T-cell (primary cell): ENCODE measurements around the gene TMEM185A. TPM values are rescaled to one million over a fixed set of nuclear protein-coding genes. Genes with fewer than 3 reads are reported as not detected.

Source experiments
- ATAC-seq, 4 experiments: fragments of 200-7000 bp in 3 of 4; fragments of 150-1000 bp in 1 of 4; cut with Tn5 transposase; replicated peaks in 1 of 4; 1 replicate in 3 of 4; 2 replicates in 1 of 4; pipeline ENCODE4 v1.10.0; 2021; ENCODE audit warnings: moderate library complexity in 3 of 4, mild to moderate bottlenecking in 2 of 4, moderate number of reproducible peaks in 1 of 4
- CTCF ChIA-PET, 2 donors: fragments of 300-600 bp; sonication (Branson Sonifier 250); formaldehyde crosslinking; loops; one replicate each; lab custom pipeline; 2022; ENCODE audit warnings: antibody characterized with exemption in 2 of 2; lab: Charles Lee
- POLR2A ChIA-PET, 2 donors: fragments of 300-600 bp; sonication (Branson Sonifier 250); formaldehyde crosslinking; loops; one replicate each; lab custom pipeline; 2022; ENCODE audit warnings: antibody characterized with exemption in 2 of 2; lab: Charles Lee
- DNase-seq, 35 experiments: peaks; one replicate each; pipeline versions ENCODE4 v3.0.0 to v3.0.0-alpha.2; 2013 to 2023
- H3K27ac ChIP-seq: one replicate; pipeline ENCODE4 v1.5.1; 2013; ENCODE audit warnings: low read length
- H3K27me3 ChIP-seq, 2 experiments: replicated peaks in 1 of 2; 1 replicate in 1 of 2; 2 replicates in 1 of 2; pipeline versions ENCODE4 v1.6.1 to v1.7.0; 2013; ENCODE audit warnings: low read length in 1 of 2, mixed read lengths in 1 of 2; ENCODE audit not compliant: control insufficient read depth in 2 of 2, insufficient read depth in 2 of 2; ENCODE audit errors: extremely low read depth in 1 of 2
- H3K36me3 ChIP-seq, 2 donors: 1 replicate in 1 of 2; 2 replicates in 1 of 2; pipeline versions ENCODE4 v1.6.1 to v1.7.0; 2013; ENCODE audit warnings: low read length in 1 of 2; ENCODE audit not compliant: control insufficient read depth in 2 of 2, insufficient read depth in 1 of 2; ENCODE audit errors: extremely low read depth in 1 of 2
- H3K4me1 ChIP-seq, 2 experiments: 1 replicate in 1 of 2; 2 replicates in 1 of 2; pipeline versions ENCODE4 v1.6.1 to v1.7.0; 2013; ENCODE audit warnings: low read length in 2 of 2, mixed read lengths in 1 of 2; ENCODE audit not compliant: insufficient read depth in 2 of 2, control insufficient read depth in 1 of 2; ENCODE audit errors: extremely low read depth in 1 of 2
- H3K4me3 ChIP-seq, 2 donors: 1 replicate in 1 of 2; 2 replicates in 1 of 2; pipeline versions ENCODE4 v1.5.1 to v1.7.0; 2013; ENCODE audit warnings: mild to moderate bottlenecking in 2 of 2, low read length in 1 of 2, moderate library complexity in 1 of 2; ENCODE audit not compliant: control insufficient read depth in 1 of 2; ENCODE audit errors: extremely low read depth in 1 of 2
- H3K9me3 ChIP-seq: 2 replicates; pipeline ENCODE4 v1.7.0; 2013
- H3K27ac Mint-ChIP-seq, 2 donors: one replicate each; pipeline ENCODE4 v1.8.0; 2020 to 2021; ENCODE audit warnings: mild to moderate bottlenecking in 2 of 2, mixed read lengths in 2 of 2
- H3K27me3 Mint-ChIP-seq, 2 donors: one replicate each; pipeline ENCODE4 v1.8.0; 2021 to 2022; ENCODE audit warnings: mixed read lengths in 2 of 2
- H3K36me3 Mint-ChIP-seq: one replicate; pipeline ENCODE4 v1.8.0; 2021; ENCODE audit warnings: mixed read lengths
- H3K4me1 Mint-ChIP-seq, 3 donors: one replicate each; pipeline ENCODE4 v1.8.0; 2020 to 2022; ENCODE audit warnings: mixed read lengths in 3 of 3, mild to moderate bottlenecking in 1 of 3
- H3K4me3 Mint-ChIP-seq, 3 donors: one replicate each; pipeline ENCODE4 v1.8.0; 2020 to 2022; ENCODE audit warnings: mild to moderate bottlenecking in 3 of 3, mixed read lengths in 3 of 3, moderate library complexity in 3 of 3
- H3K9me3 Mint-ChIP-seq, 3 donors: one replicate each; pipeline ENCODE4 v1.8.0; 2020 to 2022; ENCODE audit warnings: mixed read lengths in 3 of 3
- WGBS: methylation state at CpG from one replicate; pipeline ENCODE4 v1.1.5; 2013; ENCODE audit warnings: missing lambda C conversion rate; ENCODE audit not compliant: insufficient coverage; 5-methylcytosine and 5-hydroxymethylcytosine counted together
- total RNA-seq, 35 experiments: library from RNA in 6 of 35; stranded (reverse) in 6 of 35; fragments of 120-200 nt in 1 of 35; gene quantifications; one replicate each; pipeline versions ENCODE4 v1.2.1 to v1.2.4 and lab custom pipeline; 2013 to 2026

The TMEM185A gene
- total RNA-seq, 5 donors from 2014 or later (not counting 1 experiment from before 2014, with no cell fraction given), result 13.8 to 26.5 (median 25.6) TPM

DNA sequence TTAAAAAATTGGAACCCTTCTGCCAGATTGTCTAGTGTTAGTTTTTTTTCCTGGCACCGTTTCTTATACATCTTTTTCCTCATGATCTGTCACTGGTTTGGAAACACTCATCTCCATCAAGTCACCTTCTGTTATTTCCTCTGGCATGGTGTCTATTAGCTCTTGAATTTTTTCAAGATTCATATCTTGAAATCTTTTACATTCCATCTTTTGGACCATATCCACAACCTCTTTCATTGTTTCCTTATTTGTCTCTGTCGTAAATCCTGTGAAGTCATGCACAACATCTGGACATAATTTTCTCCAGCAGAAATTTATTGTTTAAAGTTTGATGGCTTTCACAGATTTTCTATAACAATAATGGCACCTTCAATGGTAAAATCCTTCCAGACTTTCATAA, 10.2 kb upstream of the TMEM185A start:
- H3K36me3 ChIP-seq, result no peaks in the 10 kb centered on the region
- peaks cover 6 to 33% of the 10 kb centered on the region in 2 donors for H3K27me3 Mint-ChIP-seq
- CTCF ChIA-PET, result no interaction called here
- POLR2A ChIA-PET, result no interaction called here
- DNase-seq, result no peak
- H3K4me3 ChIP-seq, result no peak overlapping the region
- peaks cover 0 to 8% of the 10 kb centered on the region in 2 experiments for H3K27me3 ChIP-seq
- no peaks in the 10 kb centered on the region for H3K36me3 Mint-ChIP-seq
- H3K4me3 Mint-ChIP-seq, result no peak overlapping the region
- H3K27ac ChIP-seq, result no peak overlapping the region
- H3K4me1 Mint-ChIP-seq, result peaks cover 0 to 2% (median 0%) of the 10 kb centered on the region in 3 donors
- H3K9me3 Mint-ChIP-seq, result no peaks in the 10 kb centered on the region
- no CpG with 5 or more reads among the region's 2 CpGs for WGBS
- no peak for ATAC-seq
- H3K4me1 ChIP-seq, result no peaks in the 10 kb centered on the region
- no peak overlapping the region for H3K27ac Mint-ChIP-seq
- H3K9me3 ChIP-seq, result no peaks in the 10 kb centered on the region

DNA sequence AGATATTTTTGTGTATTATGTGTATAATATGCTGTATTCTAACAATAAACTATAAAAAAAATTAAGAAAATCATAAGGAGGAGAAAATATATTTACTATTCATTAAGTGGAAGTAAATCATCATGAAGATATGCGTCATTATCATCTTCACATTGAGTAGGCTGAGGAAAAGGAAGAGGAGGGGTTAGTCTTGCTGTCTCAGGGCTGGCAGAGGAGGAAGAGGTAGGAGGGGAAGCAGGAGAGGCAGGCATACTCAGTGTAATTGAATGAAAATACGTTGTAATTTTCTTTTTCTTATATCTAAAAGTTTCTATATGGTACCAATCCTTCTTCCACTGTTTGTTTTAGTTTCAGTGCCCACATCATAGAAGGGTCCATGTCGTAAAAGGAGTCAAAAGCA, 9.8 kb upstream of the TMEM185A start:
- Histone ChIP-seq H3K27me3 (peaks cover 0 to 7% of the 10 kb centered on the region in 2 experiments), H3K27ac (no peak overlapping the region), H3K4me1 (no peaks in the 10 kb centered on the region), H3K9me3 (no peaks in the 10 kb centered on the region), H3K36me3 (no peaks in the 10 kb centered on the region), H3K4me3 (no peak overlapping the region)
- H3K4me1 Mint-ChIP-seq, result peaks cover 0 to 2% (median 0%) of the 10 kb centered on the region in 3 donors
- H3K27ac Mint-ChIP-seq, result no peak overlapping the region
- no peaks in the 10 kb centered on the region for H3K36me3 Mint-ChIP-seq
- H3K9me3 Mint-ChIP-seq, result no peaks in the 10 kb centered on the region
- no peak for DNase-seq
- ChIA-PET POLR2A (no interaction called here), CTCF (no interaction called here)
- no CpG with 5 or more reads among the region's 3 CpGs for WGBS
- H3K4me3 Mint-ChIP-seq, result no peak overlapping the region
- ATAC-seq, result no peak
- peaks cover 6 to 32% of the 10 kb centered on the region in 2 donors for H3K27me3 Mint-ChIP-seq

DNA sequence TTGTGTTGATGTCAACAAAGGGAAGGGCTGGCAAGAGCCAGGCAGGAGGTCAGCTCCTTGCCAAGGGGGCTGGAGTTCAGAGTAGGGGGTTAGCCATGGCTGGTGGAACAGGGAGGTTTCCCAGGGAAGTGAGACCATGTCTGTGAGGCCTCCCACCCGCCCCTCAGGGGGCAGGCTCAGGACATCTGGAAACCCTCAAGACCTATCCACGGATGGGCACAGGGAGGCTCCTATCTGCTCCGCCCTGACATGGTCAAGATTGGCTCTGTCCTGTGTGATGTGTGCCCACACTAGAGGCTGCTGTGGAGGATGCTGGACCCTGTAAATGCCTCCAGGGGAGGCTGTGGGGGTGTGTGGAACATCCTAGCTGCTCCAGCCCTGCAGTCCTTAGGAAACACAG, 8.0 kb upstream of the TMEM185A start:
- H3K27ac ChIP-seq, result no peak overlapping the region
- no peaks in the 10 kb centered on the region for H3K9me3 ChIP-seq
- H3K27me3 Mint-ChIP-seq, result peaks cover 5 to 31% of the 10 kb centered on the region in 2 donors
- CTCF ChIA-PET, result no interaction called here
- POLR2A ChIA-PET, result no interaction called here
- DNase-seq (no peak), ATAC-seq (no peak)
- no peak overlapping the region for H3K4me3 ChIP-seq
- H3K27me3 ChIP-seq, result peaks cover 0 to 7% of the 10 kb centered on the region in 2 experiments
- no peaks in the 10 kb centered on the region for H3K9me3 Mint-ChIP-seq
- H3K4me3 Mint-ChIP-seq, result no peak overlapping the region
- H3K36me3 Mint-ChIP-seq, result no peaks in the 10 kb centered on the region
- WGBS, result 67% methylated on average over 1 of the region's 3 CpGs
- peaks cover 0 to 2% (median 0%) of the 10 kb centered on the region in 3 donors for H3K4me1 Mint-ChIP-seq
- no peak overlapping the region for H3K27ac Mint-ChIP-seq
- no peaks in the 10 kb centered on the region for H3K36me3 ChIP-seq
- no peaks in the 10 kb centered on the region for H3K4me1 ChIP-seq

DNA sequence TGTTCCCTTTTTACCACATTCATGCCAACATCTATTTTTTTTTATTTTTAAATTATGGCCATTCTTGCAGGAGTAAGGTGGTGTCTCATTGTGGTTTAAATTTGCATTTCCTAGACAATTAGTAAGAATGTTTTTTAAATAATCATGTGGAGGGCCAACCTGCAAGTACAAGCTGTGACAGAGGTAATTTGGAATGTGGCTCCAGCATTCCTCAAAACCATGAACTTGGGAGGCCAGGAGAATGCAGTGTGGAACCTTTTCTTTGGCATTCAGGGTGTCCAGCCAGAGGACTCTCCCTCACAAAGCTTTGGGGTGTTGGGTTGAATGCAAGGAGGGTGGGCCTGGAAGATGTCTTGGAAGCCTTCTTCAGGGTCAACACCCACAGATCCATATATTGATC, 7.3 kb upstream of the TMEM185A start:
- Mint-ChIP-seq H3K4me1 (peaks cover 0 to 2% (median 0%) of the 10 kb centered on the region in 3 donors), H3K27ac (no peak overlapping the region), H3K9me3 (no peaks in the 10 kb centered on the region), H3K36me3 (no peaks in the 10 kb centered on the region), H3K27me3 (peaks cover 5 to 34% of the 10 kb centered on the region in 2 donors), H3K4me3 (no peak overlapping the region)
- POLR2A ChIA-PET, result no interaction called here
- Histone ChIP-seq H3K4me1 (no peaks in the 10 kb centered on the region), H3K27me3 (peaks cover 0 to 9% of the 10 kb centered on the region in 2 experiments), H3K36me3 (no peaks in the 10 kb centered on the region), H3K27ac (no peak overlapping the region), H3K9me3 (no peaks in the 10 kb centered on the region), H3K4me3 (no peak overlapping the region)
- ATAC-seq, result no peak
- no peak for DNase-seq
- CTCF ChIA-PET, result no interaction called here

DNA sequence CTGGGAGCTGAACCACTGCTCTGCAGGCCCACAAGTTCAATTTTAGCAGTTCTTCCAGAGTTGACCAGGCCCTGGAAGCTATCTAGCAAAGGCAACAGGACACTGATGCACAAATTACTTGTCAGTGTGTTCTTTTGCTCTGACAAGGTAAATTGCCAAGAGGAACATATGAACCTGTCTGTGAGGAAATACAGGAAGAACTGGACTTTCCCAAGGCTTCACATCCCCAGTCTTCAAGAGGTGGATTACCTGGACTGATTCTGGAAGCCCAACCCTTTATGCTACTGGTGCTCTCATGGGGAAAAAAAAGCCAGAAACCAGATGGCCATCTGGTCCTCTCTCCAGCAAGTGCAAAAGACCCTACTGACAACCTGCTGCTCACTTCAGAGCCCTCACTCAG, 1.9 kb upstream of the TMEM185A start:
- Histone ChIP-seq H3K4me3 (no peak overlapping the region), H3K36me3 (no peaks in the 10 kb centered on the region), H3K9me3 (no peaks in the 10 kb centered on the region), H3K27ac (no peak overlapping the region), H3K27me3 (peaks cover 0 to 2% of the 10 kb centered on the region in 2 experiments), H3K4me1 (peaks cover 0 to 18% of the 10 kb centered on the region in 2 experiments)
- CTCF ChIA-PET, result no interaction called here
- no peak overlapping the region for H3K27ac Mint-ChIP-seq
- H3K27me3 Mint-ChIP-seq, result peaks cover 4 to 26% of the 10 kb centered on the region in 2 donors
- DNase-seq (no peak), ATAC-seq (no peak)
- no peaks in the 10 kb centered on the region for H3K36me3 Mint-ChIP-seq
- no peaks in the 10 kb centered on the region for H3K9me3 Mint-ChIP-seq
- H3K4me3 Mint-ChIP-seq, result no peak overlapping the region
- H3K4me1 Mint-ChIP-seq, result peaks cover 28 to 29% (median 29%) of the 10 kb centered on the region in 3 donors
- POLR2A ChIA-PET, result no interaction called here

DNA sequence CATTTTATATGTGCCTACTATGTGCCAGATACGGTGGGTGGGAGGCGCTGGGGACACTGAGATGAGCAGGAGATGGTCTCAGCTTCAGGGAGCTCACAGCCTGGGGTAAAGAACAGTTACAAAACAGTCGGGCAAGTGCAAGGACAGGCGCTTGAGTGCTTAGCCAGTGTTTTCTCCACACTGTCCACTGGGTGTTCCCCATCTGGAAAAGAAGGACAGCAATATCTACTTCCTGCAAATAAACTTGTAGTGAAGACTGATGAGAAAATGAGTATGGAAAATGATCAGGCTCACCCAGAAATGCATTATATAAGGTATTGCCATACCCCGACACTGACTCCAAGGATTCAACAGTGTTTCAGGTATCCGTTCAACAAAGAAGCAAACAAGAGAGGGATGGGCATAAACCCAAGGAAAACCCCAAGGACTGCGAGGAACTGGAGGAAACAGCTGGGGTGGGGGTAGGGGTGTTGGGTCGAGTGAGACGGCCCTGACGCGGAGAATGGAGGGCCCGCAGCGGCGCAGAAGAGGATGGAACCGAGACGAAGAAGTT, 835 bp downstream of the TMEM185A start:
- Histone ChIP-seq H3K4me3 (peak overlapping the region; percentile 40 to 69), H3K36me3 (no peaks in the 10 kb centered on the region), H3K9me3 (no peaks in the 10 kb centered on the region), H3K27me3 (peaks cover 0 to 2% of the 10 kb centered on the region in 2 experiments), H3K4me1 (peaks cover 0 to 18% of the 10 kb centered on the region in 2 experiments), H3K27ac (no peak overlapping the region)
- Mint-ChIP-seq H3K27me3 (peaks cover 4 to 24% of the 10 kb centered on the region in 2 donors), H3K4me1 (peaks cover 40 to 48% (median 47%) of the 10 kb centered on the region in 3 donors), H3K4me3 (peak overlapping the region; percentile 85 to 94 (median 89)), H3K27ac (peak overlapping the region; percentile 62 to 73), H3K9me3 (no peaks in the 10 kb centered on the region), H3K36me3 (peaks cover 2% of the 10 kb centered on the region)
- ChIA-PET CTCF (no interaction called here), POLR2A (no interaction called here)
- peak in 1 of 35 experiments; percentile 1 for DNase-seq
- WGBS, result 3% methylated on average over 12 of the region's 16 CpGs
- peak in 1 of 4 experiments; percentile 17 for ATAC-seq
